Astrocyte of the spinal cord (primary cell): ENCODE data around the gene GBP3.
"Not testable (repeated sequence)": the region's sequence is repeated elsewhere in the genome, so short reads cannot be mapped to it uniquely, and the experiment has no call there.

Experiments
- DNase-seq: peaks from one replicate; pipeline ENCODE4 v3.0.0; 2011; ENCODE audit warnings: low read depth, low spot score
- H3K4me3 ChIP-seq: 2 replicates; pipeline ENCODE4 v1.5.1; 2011; ENCODE audit warnings: low read depth, mild to moderate bottlenecking, low read length, moderate library complexity
- CTCF ChIP-seq: IDR thresholded peaks from 2 replicates; pipeline ENCODE4 v1.5.1; 2012; ENCODE audit warnings: low read depth, mild to moderate bottlenecking, low read length, inconsistent platforms
- in situ Hi-C: cut with HindIII; loops from 2 replicates; pipeline ENCODE4 v1.10.0; 2017; ENCODE audit warnings: low sequenced_read_pairs

The GBP3 gene

GRCh38 chr1:88979054-88979748, 43.5 kb downstream of the GBP3 start:
- no peak for TF ChIP-seq CTCF
- in situ Hi-C loops: no loop called here
- no peak overlapping the region for H3K4me3 ChIP-seq
- DNase-seq: peak; percentile 61

GRCh38 chr1:88976235-88976634, 46.4 kb downstream of the GBP3 start:
- in situ Hi-C loops: no loop called here

GRCh38 chr1:88974616-88975172, 48.0 kb downstream of the GBP3 start:
- in situ Hi-C loops, DNase-seq, H3K4me3 ChIP-seq: not testable (repeated sequence)

More at GRCh38 chr1:88976235-88976634, 46.4 kb downstream of the GBP3 start:
- TF ChIP-seq CTCF: no peak
- no peak for DNase-seq
- no peak overlapping the region for H3K4me3 ChIP-seq

- TF ChIP-seq CTCF: peak; percentile 43
- peak; percentile 68 for DNase-seq
Measured at GRCh38 chr1:88973520-88974137, 49.0 kb downstream of the GBP3 start.

GRCh38 chr1:88961647-88962275, 60.9 kb downstream of the GBP3 start:
- no peak for TF ChIP-seq CTCF
- H3K4me3 ChIP-seq: no peak overlapping the region
- no peak for DNase-seq
- in situ Hi-C loops: no loop called here

More at GRCh38 chr1:88973520-88974137, 49.0 kb downstream of the GBP3 start:
- in situ Hi-C loops: no loop called here
- no peak overlapping the region for H3K4me3 ChIP-seq

- no peak for TF ChIP-seq CTCF
- no peak overlapping the region for H3K4me3 ChIP-seq
- DNase-seq: no peak
- in situ Hi-C loops: no loop called here
Measured at GRCh38 chr1:88961081-88961480, 61.6 kb downstream of the GBP3 start.
